Liver (tissue), 9 donors: ENCODE results near the gene MEGF11. TPM values are rescaled to one million over a fixed set of nuclear protein-coding genes. Genes with fewer than 3 reads are reported as not detected.

Experiments used
- DNase-seq: peaks from one replicate; pipeline ENCODE4 v3.0.0-alpha.2; 2017; ENCODE audit warnings: low spot score
- H3K27ac ChIP-seq, 2 donors: one replicate each; pipeline ENCODE4 v1.7.0; 2013; ENCODE audit warnings: inconsistent platforms in 2 of 2, low read length in 2 of 2, control low read depth in 1 of 2, low read depth in 1 of 2, mild to moderate bottlenecking in 1 of 2
- H3K27me3 ChIP-seq, 4 donors: one replicate each; pipeline versions ENCODE4 v1.6.1 to v1.7.0; 2013; ENCODE audit warnings: low read length in 3 of 4, inconsistent platforms in 1 of 4, mild to moderate bottlenecking in 1 of 4, moderate library complexity in 1 of 4; ENCODE audit not compliant: control insufficient read depth in 4 of 4, insufficient read depth in 4 of 4
- H3K36me3 ChIP-seq, 4 donors: one replicate each; pipeline versions ENCODE4 v1.6.1 to v1.7.0; 2013; ENCODE audit warnings: low read length in 3 of 4, mild to moderate bottlenecking in 3 of 4, low read depth in 1 of 4, moderate library complexity in 1 of 4; ENCODE audit not compliant: control insufficient read depth in 4 of 4, insufficient read depth in 3 of 4
- H3K4me1 ChIP-seq, 4 donors: one replicate each; pipeline versions ENCODE4 v1.6.1 to v1.7.0; 2013; ENCODE audit warnings: low read length in 3 of 4, mild to moderate bottlenecking in 3 of 4, moderate library complexity in 1 of 4; ENCODE audit not compliant: control insufficient read depth in 4 of 4, insufficient read depth in 4 of 4
- H3K4me3 ChIP-seq, 3 donors: one replicate each; pipeline versions ENCODE4 v1.6.1 to v1.7.0; 2013; ENCODE audit warnings: low read length in 3 of 3, control low read depth in 1 of 3, low read depth in 1 of 3, mild to moderate bottlenecking in 1 of 3
- H3K9ac ChIP-seq, 2 donors: one replicate each; pipeline ENCODE4 v1.7.0; 2013; ENCODE audit warnings: low read length in 2 of 2, mild to moderate bottlenecking in 2 of 2, moderate library complexity in 2 of 2, control low read depth in 1 of 2, low read depth in 1 of 2
- H3K9me3 ChIP-seq, 4 donors: one replicate each; pipeline versions ENCODE4 v1.6.1 to v1.7.0; 2013; ENCODE audit warnings: low read length in 3 of 4; ENCODE audit not compliant: control insufficient read depth in 4 of 4
- CTCF ChIP-seq: fragments of 150-350 bp; IDR thresholded peaks from 2 replicates; pipeline ENCODE4 v1.5.1; 2017; ENCODE audit warnings: improper control_type of control experiment, low read depth, low read length; ENCODE audit not compliant: missing input control
- FOXA2 ChIP-seq: IDR thresholded peaks from 2 replicates; pipeline ENCODE4 v1.6.1; 2016; ENCODE audit warnings: antibody characterized with exemption
- GABPA ChIP-seq, 2 donors: IDR thresholded peaks in 1 of 2; conservative IDR thresholded peaks in 1 of 2; 2 replicates each; pipeline ENCODE4 v1.6.1; 2016; ENCODE audit warnings: antibody characterized with exemption in 2 of 2, mild to moderate bottlenecking in 1 of 2, moderate library complexity in 1 of 2
- HNF4A ChIP-seq, 2 donors: conservative IDR thresholded peaks; 2 replicates each; pipeline ENCODE4 v1.6.1; 2016; ENCODE audit warnings: antibody characterized with exemption in 2 of 2, mild to moderate bottlenecking in 2 of 2
- HNF4G ChIP-seq: IDR thresholded peaks from 2 replicates; pipeline ENCODE4 v1.6.1; 2016; ENCODE audit warnings: antibody characterized with exemption
- JUND ChIP-seq, 2 donors: IDR thresholded peaks; 2 replicates each; pipeline ENCODE4 v1.6.1; 2016; ENCODE audit warnings: antibody characterized with exemption in 2 of 2
- NR2F2 ChIP-seq: IDR thresholded peaks from 2 replicates; pipeline ENCODE4 v1.6.1; 2016; ENCODE audit warnings: antibody characterized with exemption
- RAD21 ChIP-seq, 2 donors: IDR thresholded peaks; 2 replicates each; pipeline ENCODE4 v1.6.1; 2016; ENCODE audit warnings: antibody characterized with exemption in 2 of 2, mild to moderate bottlenecking in 2 of 2
- RXRA ChIP-seq, 2 donors: IDR thresholded peaks; 2 replicates each; pipeline ENCODE4 v1.6.1; 2017 to 2018; ENCODE audit warnings: antibody characterized with exemption in 2 of 2, mild to moderate bottlenecking in 1 of 2
- SP1 ChIP-seq: IDR thresholded peaks from 2 replicates; pipeline ENCODE4 v1.6.1; 2018; ENCODE audit warnings: antibody characterized with exemption, mild to moderate bottlenecking
- TAF1 ChIP-seq: conservative IDR thresholded peaks from 2 replicates; pipeline ENCODE4 v1.6.1; 2016; ENCODE audit warnings: antibody characterized with exemption, mild to moderate bottlenecking
- YY1 ChIP-seq: IDR thresholded peaks from 2 replicates; pipeline ENCODE4 v1.6.1; 2016; ENCODE audit warnings: antibody characterized with exemption, mild to moderate bottlenecking
- ZBTB33 ChIP-seq: IDR thresholded peaks from 2 replicates; pipeline ENCODE4 v1.6.1; 2016; ENCODE audit warnings: antibody characterized with exemption
- WGBS: extraction: QIAGEN DNeasy Blood & Tissue Kit; methylation state at CpG from one replicate; pipeline ENCODE4 v1.1.7; 2013; 5-methylcytosine and 5-hydroxymethylcytosine counted together
- polyA plus RNA-seq, 2 donors: library from polyadenylated mRNA; stranded (reverse) in 1 of 2; unstranded in 1 of 2; fragments of 200-250 nt in 1 of 2; fragments of >200 nt in 1 of 2; fragmentation: Nextera tagmentation in 1 of 2; extraction: Ambion mirVana in 1 of 2; gene quantifications; one replicate each; pipeline versions ENCODE4 v1.2.1 to v1.2.3, GENCODE V29; 2013 to 2015
- total RNA-seq, 2 donors: library from RNA; depleted of rRNA; stranded (reverse); fragments of >200 nt; gene quantifications; one replicate each; pipeline ENCODE4 v1.2.3, GENCODE V29; 2014
- TF ChIP-seq, protein P1 (sequence below): IDR thresholded peaks from 2 replicates; pipeline ENCODE4 v1.6.1; 2016; ENCODE audit warnings: antibody characterized with exemption, mild to moderate bottlenecking
- TF ChIP-seq, protein P2 (sequence below): IDR thresholded peaks from 2 replicates; pipeline ENCODE4 v1.6.1; 2016; ENCODE audit warnings: antibody characterized with exemption
- donor health status: healthy.
- donor health status: healthy.
- donor health status: healthy.
- donor health status: healthy.
- donor health status: healthy.

The MEGF11 gene
- total and polyA plus RNA-seq, 4 donors: under 0.01 to 0.51 (median 0.03) TPM; not detected in 1

DNA sequence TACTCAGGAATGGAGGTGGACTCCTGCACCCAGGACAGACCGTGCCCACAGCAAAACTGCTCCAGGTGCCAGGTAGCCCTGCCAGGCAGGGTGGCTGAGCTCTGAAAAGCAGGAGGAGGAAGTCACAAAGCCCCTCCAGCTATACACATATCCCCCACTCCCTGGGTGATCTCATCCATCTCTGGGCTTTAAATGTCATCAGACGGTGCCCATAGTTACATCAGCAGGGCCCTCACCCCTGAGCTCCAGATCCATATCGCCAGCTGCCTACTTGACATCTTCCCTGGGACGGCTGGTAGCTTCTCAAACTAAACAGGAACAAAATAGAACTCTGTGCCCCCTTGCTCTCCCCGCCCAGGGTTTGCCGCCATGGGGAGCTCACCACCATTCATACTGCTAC, 87.7 kb downstream of the MEGF11 start:
- no peaks in the 10 kb centered on the region for H3K36me3 ChIP-seq
- no peak overlapping the region for H3K9ac ChIP-seq
- no peak overlapping the region for H3K4me3 ChIP-seq
- TF ChIP-seq FOXA2 (no peak), JUND (IDR thresholded peaks at IDR 0.05) (no peak), CTCF (no peak), HNF4A (conservative IDR thresholded peaks at IDR 0.05) (no peak)
- TF ChIP-seq, protein P1, sequence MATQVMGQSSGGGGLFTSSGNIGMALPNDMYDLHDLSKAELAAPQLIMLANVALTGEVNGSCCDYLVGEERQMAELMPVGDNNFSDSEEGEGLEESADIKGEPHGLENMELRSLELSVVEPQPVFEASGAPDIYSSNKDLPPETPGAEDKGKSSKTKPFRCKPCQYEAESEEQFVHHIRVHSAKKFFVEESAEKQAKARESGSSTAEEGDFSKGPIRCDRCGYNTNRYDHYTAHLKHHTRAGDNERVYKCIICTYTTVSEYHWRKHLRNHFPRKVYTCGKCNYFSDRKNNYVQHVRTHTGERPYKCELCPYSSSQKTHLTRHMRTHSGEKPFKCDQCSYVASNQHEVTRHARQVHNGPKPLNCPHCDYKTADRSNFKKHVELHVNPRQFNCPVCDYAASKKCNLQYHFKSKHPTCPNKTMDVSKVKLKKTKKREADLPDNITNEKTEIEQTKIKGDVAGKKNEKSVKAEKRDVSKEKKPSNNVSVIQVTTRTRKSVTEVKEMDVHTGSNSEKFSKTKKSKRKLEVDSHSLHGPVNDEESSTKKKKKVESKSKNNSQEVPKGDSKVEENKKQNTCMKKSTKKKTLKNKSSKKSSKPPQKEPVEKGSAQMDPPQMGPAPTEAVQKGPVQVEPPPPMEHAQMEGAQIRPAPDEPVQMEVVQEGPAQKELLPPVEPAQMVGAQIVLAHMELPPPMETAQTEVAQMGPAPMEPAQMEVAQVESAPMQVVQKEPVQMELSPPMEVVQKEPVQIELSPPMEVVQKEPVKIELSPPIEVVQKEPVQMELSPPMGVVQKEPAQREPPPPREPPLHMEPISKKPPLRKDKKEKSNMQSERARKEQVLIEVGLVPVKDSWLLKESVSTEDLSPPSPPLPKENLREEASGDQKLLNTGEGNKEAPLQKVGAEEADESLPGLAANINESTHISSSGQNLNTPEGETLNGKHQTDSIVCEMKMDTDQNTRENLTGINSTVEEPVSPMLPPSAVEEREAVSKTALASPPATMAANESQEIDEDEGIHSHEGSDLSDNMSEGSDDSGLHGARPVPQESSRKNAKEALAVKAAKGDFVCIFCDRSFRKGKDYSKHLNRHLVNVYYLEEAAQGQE: no peak
- no peak for DNase-seq
- 86% methylated on average over 6 of the region's 6 CpGs for WGBS
- H3K27ac ChIP-seq: no peak overlapping the region
- no peaks in the 10 kb centered on the region for H3K27me3 ChIP-seq
- no peaks in the 10 kb centered on the region for H3K4me1 ChIP-seq
- no peaks in the 10 kb centered on the region for H3K9me3 ChIP-seq

- Histone ChIP-seq H3K36me3 (no peaks in the 10 kb centered on the region), H3K27me3 (no peaks in the 10 kb centered on the region), H3K4me1 (no peaks in the 10 kb centered on the region), H3K9ac (no peak overlapping the region), H3K9me3 (no peaks in the 10 kb centered on the region), H3K4me3 (no peak overlapping the region), H3K27ac (no peak overlapping the region)
- TF ChIP-seq TAF1: no peak
- no peak for TF ChIP-seq HNF4G
- TF ChIP-seq RXRA (IDR thresholded peaks at IDR 0.05): no peak
- TF ChIP-seq, protein P2, sequence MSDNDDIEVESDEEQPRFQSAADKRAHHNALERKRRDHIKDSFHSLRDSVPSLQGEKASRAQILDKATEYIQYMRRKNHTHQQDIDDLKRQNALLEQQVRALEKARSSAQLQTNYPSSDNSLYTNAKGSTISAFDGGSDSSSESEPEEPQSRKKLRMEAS: no peak
- WGBS: 90% methylated on average over 4 of the region's 4 CpGs
- DNase-seq: no peak
Measured at GRCh38 chr15:66164788-66165187, 88.8 kb downstream of the MEGF11 start.

DNA sequence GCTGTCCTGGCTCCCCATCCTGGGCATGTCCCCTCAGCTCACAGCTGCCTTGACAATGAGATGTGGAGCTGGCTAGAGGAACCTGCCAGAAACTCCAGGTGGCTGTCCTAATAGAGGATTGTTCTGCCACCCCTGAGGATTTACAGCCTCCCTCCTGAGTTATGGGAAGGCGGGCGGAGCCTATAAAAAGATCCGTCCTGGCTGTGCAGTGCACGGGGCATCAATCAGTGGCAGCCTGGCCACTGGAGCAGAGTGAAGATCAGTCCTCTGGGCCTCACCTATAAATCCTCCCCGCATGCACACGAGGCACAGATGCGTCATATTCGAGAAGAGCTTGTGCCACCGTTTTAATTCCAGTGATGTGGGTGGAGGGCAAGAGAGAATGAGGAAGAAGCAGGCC, 90.0 kb downstream of the MEGF11 start:
- Histone ChIP-seq H3K36me3 (no peaks in the 10 kb centered on the region), H3K27me3 (no peaks in the 10 kb centered on the region), H3K4me1 (no peaks in the 10 kb centered on the region), H3K4me3 (no peak overlapping the region), H3K9ac (no peak overlapping the region), H3K27ac (no peak overlapping the region), H3K9me3 (no peaks in the 10 kb centered on the region)
- no peak for DNase-seq
- WGBS: 89% methylated on average over 9 of the region's 9 CpGs
- TF ChIP-seq YY1 (no peak), GABPA (IDR thresholded peaks at IDR 0.05 in 1 of 2, conservative IDR thresholded peaks at IDR 0.05 in 1 of 2) (no peak), HNF4G (no peak), SP1 (no peak), TAF1 (no peak), FOXA2 (no peak), HNF4A (conservative IDR thresholded peaks at IDR 0.05) (no peak), NR2F2 (no peak), ZBTB33 (no peak), RAD21 (IDR thresholded peaks at IDR 0.05) (no peak)
- TF ChIP-seq, protein P2: no peak
- TF ChIP-seq, protein P1: no peak
